Liver (tissue), 9 donors: Measurements from ENCODE around the gene CYP2U1. TPM values are rescaled to one million over a fixed set of nuclear protein-coding genes. Genes with fewer than 3 reads are reported as not detected.

Experiments used
- DNase-seq: peaks from one replicate; pipeline ENCODE4 v3.0.0-alpha.2; 2017; ENCODE audit warnings: low spot score
- H3K27ac ChIP-seq, 2 donors: one replicate each; pipeline ENCODE4 v1.7.0; 2013; ENCODE audit warnings: inconsistent platforms in 2 of 2, low read length in 2 of 2, control low read depth in 1 of 2, low read depth in 1 of 2, mild to moderate bottlenecking in 1 of 2
- H3K27me3 ChIP-seq, 4 donors: one replicate each; pipeline versions ENCODE4 v1.6.1 to v1.7.0; 2013; ENCODE audit warnings: low read length in 3 of 4, inconsistent platforms in 1 of 4, mild to moderate bottlenecking in 1 of 4, moderate library complexity in 1 of 4; ENCODE audit not compliant: control insufficient read depth in 4 of 4, insufficient read depth in 4 of 4
- H3K36me3 ChIP-seq, 4 donors: one replicate each; pipeline versions ENCODE4 v1.6.1 to v1.7.0; 2013; ENCODE audit warnings: low read length in 3 of 4, mild to moderate bottlenecking in 3 of 4, low read depth in 1 of 4, moderate library complexity in 1 of 4; ENCODE audit not compliant: control insufficient read depth in 4 of 4, insufficient read depth in 3 of 4
- H3K4me1 ChIP-seq, 4 donors: one replicate each; pipeline versions ENCODE4 v1.6.1 to v1.7.0; 2013; ENCODE audit warnings: low read length in 3 of 4, mild to moderate bottlenecking in 3 of 4, moderate library complexity in 1 of 4; ENCODE audit not compliant: control insufficient read depth in 4 of 4, insufficient read depth in 4 of 4
- H3K4me3 ChIP-seq, 3 donors: one replicate each; pipeline versions ENCODE4 v1.6.1 to v1.7.0; 2013; ENCODE audit warnings: low read length in 3 of 3, control low read depth in 1 of 3, low read depth in 1 of 3, mild to moderate bottlenecking in 1 of 3
- H3K9ac ChIP-seq, 2 donors: one replicate each; pipeline ENCODE4 v1.7.0; 2013; ENCODE audit warnings: low read length in 2 of 2, mild to moderate bottlenecking in 2 of 2, moderate library complexity in 2 of 2, control low read depth in 1 of 2, low read depth in 1 of 2
- H3K9me3 ChIP-seq, 4 donors: one replicate each; pipeline versions ENCODE4 v1.6.1 to v1.7.0; 2013; ENCODE audit warnings: low read length in 3 of 4; ENCODE audit not compliant: control insufficient read depth in 4 of 4
- ATF3 ChIP-seq: IDR thresholded peaks from 2 replicates; pipeline ENCODE4 v1.6.1; 2016; ENCODE audit warnings: antibody characterized with exemption
- CTCF ChIP-seq: fragments of 150-350 bp; IDR thresholded peaks from 2 replicates; pipeline ENCODE4 v1.5.1; 2017; ENCODE audit warnings: improper control_type of control experiment, low read depth, low read length; ENCODE audit not compliant: missing input control
- EGR1 ChIP-seq, 2 donors: IDR thresholded peaks; 2 replicates each; pipeline ENCODE4 v1.6.1; 2016 to 2018; ENCODE audit warnings: antibody characterized with exemption in 2 of 2, low read depth in 2 of 2
- FOXA1 ChIP-seq: IDR thresholded peaks from 2 replicates; pipeline ENCODE4 v1.6.1; 2016; ENCODE audit warnings: antibody characterized with exemption
- FOXA2 ChIP-seq: IDR thresholded peaks from 2 replicates; pipeline ENCODE4 v1.6.1; 2016; ENCODE audit warnings: antibody characterized with exemption
- GABPA ChIP-seq, 2 donors: IDR thresholded peaks in 1 of 2; conservative IDR thresholded peaks in 1 of 2; 2 replicates each; pipeline ENCODE4 v1.6.1; 2016; ENCODE audit warnings: antibody characterized with exemption in 2 of 2, mild to moderate bottlenecking in 1 of 2, moderate library complexity in 1 of 2
- HNF4A ChIP-seq, 2 donors: conservative IDR thresholded peaks; 2 replicates each; pipeline ENCODE4 v1.6.1; 2016; ENCODE audit warnings: antibody characterized with exemption in 2 of 2, mild to moderate bottlenecking in 2 of 2
- HNF4G ChIP-seq: IDR thresholded peaks from 2 replicates; pipeline ENCODE4 v1.6.1; 2016; ENCODE audit warnings: antibody characterized with exemption
- JUND ChIP-seq, 2 donors: IDR thresholded peaks; 2 replicates each; pipeline ENCODE4 v1.6.1; 2016; ENCODE audit warnings: antibody characterized with exemption in 2 of 2
- MAX ChIP-seq: IDR thresholded peaks from 2 replicates; pipeline ENCODE4 v1.6.1; 2016; ENCODE audit warnings: antibody characterized with exemption
- NR2F2 ChIP-seq: IDR thresholded peaks from 2 replicates; pipeline ENCODE4 v1.6.1; 2016; ENCODE audit warnings: antibody characterized with exemption
- RAD21 ChIP-seq, 2 donors: IDR thresholded peaks; 2 replicates each; pipeline ENCODE4 v1.6.1; 2016; ENCODE audit warnings: antibody characterized with exemption in 2 of 2, mild to moderate bottlenecking in 2 of 2
- REST ChIP-seq: IDR thresholded peaks from 2 replicates; pipeline ENCODE4 v1.6.1; 2016; ENCODE audit warnings: antibody characterized with exemption, mild to moderate bottlenecking
- RXRA ChIP-seq, 2 donors: IDR thresholded peaks; 2 replicates each; pipeline ENCODE4 v1.6.1; 2017 to 2018; ENCODE audit warnings: antibody characterized with exemption in 2 of 2, mild to moderate bottlenecking in 1 of 2
- TAF1 ChIP-seq: conservative IDR thresholded peaks from 2 replicates; pipeline ENCODE4 v1.6.1; 2016; ENCODE audit warnings: antibody characterized with exemption, mild to moderate bottlenecking
- YY1 ChIP-seq: IDR thresholded peaks from 2 replicates; pipeline ENCODE4 v1.6.1; 2016; ENCODE audit warnings: antibody characterized with exemption, mild to moderate bottlenecking
- ZBTB33 ChIP-seq: IDR thresholded peaks from 2 replicates; pipeline ENCODE4 v1.6.1; 2016; ENCODE audit warnings: antibody characterized with exemption
- WGBS: extraction: QIAGEN DNeasy Blood & Tissue Kit; methylation state at CpG from one replicate; pipeline ENCODE4 v1.1.7; 2013; 5-methylcytosine and 5-hydroxymethylcytosine counted together
- polyA plus RNA-seq, 2 donors: library from polyadenylated mRNA; stranded (reverse) in 1 of 2; unstranded in 1 of 2; fragments of 200-250 nt in 1 of 2; fragments of >200 nt in 1 of 2; fragmentation: Nextera tagmentation in 1 of 2; extraction: Ambion mirVana in 1 of 2; gene quantifications; one replicate each; pipeline versions ENCODE4 v1.2.1 to v1.2.3, GENCODE V29; 2013 to 2015
- total RNA-seq, 2 donors: library from RNA; depleted of rRNA; stranded (reverse); fragments of >200 nt; gene quantifications; one replicate each; pipeline ENCODE4 v1.2.3, GENCODE V29; 2014
- donor health status: healthy.
- donor health status: healthy.
- donor health status: healthy.
- donor health status: healthy.
- donor health status: healthy.

CYP2U1 gene
- total and polyA plus RNA-seq, 4 donors = 2.0 to 4.9 (median 3.2) TPM

- Histone ChIP-seq H3K36me3 (peaks cover 0 to 9% (median 6%) of the 10 kb centered on the region in 4 donors), H3K27ac (no peak overlapping the region), H3K4me3 (no peak overlapping the region), H3K9ac (no peak overlapping the region), H3K27me3 (no peaks in the 10 kb centered on the region), H3K9me3 (no peaks in the 10 kb centered on the region), H3K4me1 (no peaks in the 10 kb centered on the region)
- DNase-seq = no peak
- no peak for TF ChIP-seq TAF1
- TF ChIP-seq YY1 = no peak
- TF ChIP-seq ZBTB33 = no peak
- no peak for TF ChIP-seq FOXA2
- no peak for TF ChIP-seq ATF3
- no peak for TF ChIP-seq CTCF
- TF ChIP-seq RAD21 (IDR thresholded peaks at IDR 0.05) = no peak
- no peak for TF ChIP-seq HNF4G
- TF ChIP-seq EGR1 (IDR thresholded peaks at IDR 0.05; ENCODE audit: low read depth in 2 of 2) = no peak
These were observed 20.2 kb downstream of the CYP2U1 start for GRCh38 chr4:107951551-107951950.

GRCh38 chr4:107956011-107956410 is 24.7 kb downstream of the CYP2U1 start:
- DNase-seq = no peak
- H3K36me3 ChIP-seq = peaks cover 0 to 4% (median 1%) of the 10 kb centered on the region in 4 donors
- TF ChIP-seq JUND (IDR thresholded peaks at IDR 0.05) (no peak), CTCF (no peak), TAF1 (no peak), MAX (no peak), HNF4G (no peak), ATF3 (no peak), GABPA (IDR thresholded peaks at IDR 0.05 in 1 of 2, conservative IDR thresholded peaks at IDR 0.05 in 1 of 2) (no peak), RXRA (IDR thresholded peaks at IDR 0.05) (no peak), RAD21 (IDR thresholded peaks at IDR 0.05) (no peak), REST (no peak), ZBTB33 (no peak), NR2F2 (no peak), EGR1 (IDR thresholded peaks at IDR 0.05; ENCODE audit: low read depth in 2 of 2) (no peak), HNF4A (conservative IDR thresholded peaks at IDR 0.05) (no peak), FOXA2 (no peak), YY1 (no peak), FOXA1 (no peak)
- no peak overlapping the region for H3K27ac ChIP-seq
- H3K27me3 ChIP-seq = no peaks in the 10 kb centered on the region
- no peak overlapping the region for H3K4me3 ChIP-seq
- no peaks in the 10 kb centered on the region for H3K4me1 ChIP-seq
- H3K9ac ChIP-seq = no peak overlapping the region
- H3K9me3 ChIP-seq = no peaks in the 10 kb centered on the region
- WGBS = 93% methylated on average over 1 of the region's 1 CpG
